DOHH2 (cell line): ENCODE results near the gene KIZ.

Experiments
- H3F3A ChIP-seq: fragments of 200-600 bp; sonication (generic), shearing (Covaris generic); 2 replicates; pipeline ENCODE4 v1.6.0; 2016; ENCODE audit warnings: antibody characterized with exemption, mild to moderate bottlenecking; ENCODE audit not compliant: control insufficient read depth, insufficient read depth
- H3K27ac ChIP-seq: fragments of 200-600 bp; sonication (generic); 2 replicates; pipeline ENCODE4 v1.5.1; 2014; ENCODE audit warnings: low read depth, mild to moderate bottlenecking, low read length, moderate library complexity
- H3K27me3 ChIP-seq: fragments of 200-600 bp; sonication (generic); 2 replicates; pipeline ENCODE4 v1.6.1; 2014; ENCODE audit warnings: mild to moderate bottlenecking, low read length, mixed read lengths; ENCODE audit not compliant: control insufficient read depth
- H3K36me3 ChIP-seq: fragments of 200-600 bp; sonication (generic); 2 replicates; pipeline ENCODE4 v1.6.1; 2014; ENCODE audit warnings: mild to moderate bottlenecking, low read length, moderate library complexity, mixed read lengths; ENCODE audit not compliant: control insufficient read depth
- H3K4me1 ChIP-seq: fragments of 200-600 bp; sonication (generic); 2 replicates; pipeline ENCODE4 v1.6.1; 2014; ENCODE audit warnings: mild to moderate bottlenecking, low read length, mixed read lengths; ENCODE audit not compliant: control insufficient read depth
- H3K4me2 ChIP-seq: fragments of 200-600 bp; sonication (generic); 2 replicates; pipeline ENCODE4 v1.6.0; 2014; ENCODE audit warnings: mild to moderate bottlenecking, low read length, moderate library complexity
- H3K4me3 ChIP-seq: fragments of 200-600 bp; sonication (generic); 2 replicates; pipeline ENCODE4 v1.5.1; 2014; ENCODE audit warnings: mild to moderate bottlenecking, low read length, mixed read lengths
- H3K79me2 ChIP-seq: fragments of 200-600 bp; sonication (generic); 2 replicates; pipeline ENCODE4 v1.6.1; 2014; ENCODE audit warnings: mild to moderate bottlenecking, low read length, mixed read lengths; ENCODE audit not compliant: control insufficient read depth
- H3K9me2 ChIP-seq: fragments of 200-600 bp; sonication (generic); replicated peaks from 2 replicates; pipeline ENCODE4 v1.6.1; 2014; ENCODE audit warnings: mild to moderate bottlenecking, low read length, mixed read lengths; ENCODE audit not compliant: control insufficient read depth
- H3K9me3 ChIP-seq: fragments of 200-600 bp; sonication (generic); 2 replicates; pipeline ENCODE4 v1.6.1; 2014; ENCODE audit warnings: antibody characterized with exemption, low read length, mixed read lengths; ENCODE audit not compliant: control insufficient read depth, insufficient read depth
- H4K20me1 ChIP-seq: fragments of 200-600 bp; sonication (generic); 2 replicates; pipeline ENCODE4 v1.6.0; 2014; ENCODE audit warnings: low read depth, mild to moderate bottlenecking, antibody characterized with exemption, low read length, moderate library complexity; ENCODE audit not compliant: control insufficient read depth, insufficient read depth
- EZH2phosphoT487 ChIP-seq: fragments of 200-600 bp; sonication (generic); IDR thresholded peaks from 2 replicates; pipeline ENCODE4 v1.6.1; 2017; ENCODE audit warnings: borderline replicate concordance, mild to moderate bottlenecking, antibody characterized with exemption, low read length, moderate library complexity, mixed read lengths
- TF ChIP-seq, protein P1 (sequence below): fragments of 200-600 bp; sonication (generic); IDR thresholded peaks from one replicate; pipeline ENCODE4 v1.5.1; 2014; ENCODE audit warnings: antibody characterized with exemption, mild to moderate bottlenecking, low read depth, low read length; ENCODE audit not compliant: poor library complexity, severe bottlenecking

KIZ gene

DNA sequence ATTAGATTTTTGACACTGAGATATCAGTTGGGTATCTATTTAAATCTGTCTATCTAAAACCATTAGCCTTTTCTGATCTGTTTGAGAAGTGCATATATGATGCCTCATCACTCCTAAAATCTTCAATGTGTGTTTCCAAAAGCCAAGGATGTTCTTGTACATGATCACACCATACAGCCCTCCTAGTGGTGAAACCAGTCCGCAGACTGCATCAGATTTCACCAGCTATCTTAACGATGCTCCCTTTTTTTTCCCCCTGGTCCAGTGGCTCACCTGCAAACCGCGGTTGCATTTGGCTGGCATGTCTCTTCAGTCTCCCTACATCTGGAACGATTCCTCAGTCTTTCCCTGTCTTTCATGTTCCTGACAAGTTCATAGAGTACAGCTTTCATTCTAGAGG, 4.0 kb downstream of the KIZ start:
- Histone ChIP-seq H3K9me2 (no peaks in the 10 kb centered on the region), H3K27ac (no peak overlapping the region), H3K4me1 (peaks cover 17% of the 10 kb centered on the region), H4K20me1 (no peaks in the 10 kb centered on the region), H3F3A (no peaks in the 10 kb centered on the region), H3K4me2 (no peak overlapping the region), H3K9me3 (no peaks in the 10 kb centered on the region), H3K36me3 (no peaks in the 10 kb centered on the region), H3K79me2 (peaks cover 17% of the 10 kb centered on the region), H3K4me3 (no peak overlapping the region), H3K27me3 (no peaks in the 10 kb centered on the region)
- TF ChIP-seq, protein P1, sequence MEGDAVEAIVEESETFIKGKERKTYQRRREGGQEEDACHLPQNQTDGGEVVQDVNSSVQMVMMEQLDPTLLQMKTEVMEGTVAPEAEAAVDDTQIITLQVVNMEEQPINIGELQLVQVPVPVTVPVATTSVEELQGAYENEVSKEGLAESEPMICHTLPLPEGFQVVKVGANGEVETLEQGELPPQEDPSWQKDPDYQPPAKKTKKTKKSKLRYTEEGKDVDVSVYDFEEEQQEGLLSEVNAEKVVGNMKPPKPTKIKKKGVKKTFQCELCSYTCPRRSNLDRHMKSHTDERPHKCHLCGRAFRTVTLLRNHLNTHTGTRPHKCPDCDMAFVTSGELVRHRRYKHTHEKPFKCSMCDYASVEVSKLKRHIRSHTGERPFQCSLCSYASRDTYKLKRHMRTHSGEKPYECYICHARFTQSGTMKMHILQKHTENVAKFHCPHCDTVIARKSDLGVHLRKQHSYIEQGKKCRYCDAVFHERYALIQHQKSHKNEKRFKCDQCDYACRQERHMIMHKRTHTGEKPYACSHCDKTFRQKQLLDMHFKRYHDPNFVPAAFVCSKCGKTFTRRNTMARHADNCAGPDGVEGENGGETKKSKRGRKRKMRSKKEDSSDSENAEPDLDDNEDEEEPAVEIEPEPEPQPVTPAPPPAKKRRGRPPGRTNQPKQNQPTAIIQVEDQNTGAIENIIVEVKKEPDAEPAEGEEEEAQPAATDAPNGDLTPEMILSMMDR, result no peak
- TF ChIP-seq EZH2phosphoT487, result no peak

DNA sequence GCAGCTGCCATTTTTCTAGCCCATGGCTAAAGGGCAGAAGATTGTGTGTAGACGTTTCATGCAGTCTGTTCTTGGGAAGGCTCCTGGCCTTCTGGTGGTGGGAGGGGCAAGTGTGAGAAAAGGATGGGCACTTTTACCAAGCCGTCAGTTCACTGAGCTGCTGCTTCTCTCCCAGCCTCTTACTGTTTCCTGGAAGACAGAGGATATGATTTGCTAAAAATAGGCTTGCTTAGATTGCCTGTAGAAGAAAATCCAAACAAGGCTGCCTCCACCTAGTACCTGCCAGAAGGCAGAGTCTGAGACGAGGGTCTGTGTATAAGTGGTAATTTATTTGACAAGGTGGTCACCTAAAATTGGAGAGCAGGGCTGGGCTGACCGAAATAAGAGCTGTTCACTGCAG, 7.5 kb downstream of the KIZ start:
- Histone ChIP-seq H3K4me1 (no peaks in the 10 kb centered on the region), H3K79me2 (no peaks in the 10 kb centered on the region; the same call in 1 of the 2 replicates), H3K9me2 (no peaks in the 10 kb centered on the region), H3K4me3 (no peak overlapping the region), H3K27me3 (no peaks in the 10 kb centered on the region), H3K9me3 (no peaks in the 10 kb centered on the region), H3K4me2 (no peak overlapping the region), H4K20me1 (no peaks in the 10 kb centered on the region), H3F3A (no peaks in the 10 kb centered on the region), H3K36me3 (no peaks in the 10 kb centered on the region; the same call in 1 of the 2 replicates), H3K27ac (no peak overlapping the region)
- TF ChIP-seq, protein P1, result no peak
- no peak for TF ChIP-seq EZH2phosphoT487

DNA sequence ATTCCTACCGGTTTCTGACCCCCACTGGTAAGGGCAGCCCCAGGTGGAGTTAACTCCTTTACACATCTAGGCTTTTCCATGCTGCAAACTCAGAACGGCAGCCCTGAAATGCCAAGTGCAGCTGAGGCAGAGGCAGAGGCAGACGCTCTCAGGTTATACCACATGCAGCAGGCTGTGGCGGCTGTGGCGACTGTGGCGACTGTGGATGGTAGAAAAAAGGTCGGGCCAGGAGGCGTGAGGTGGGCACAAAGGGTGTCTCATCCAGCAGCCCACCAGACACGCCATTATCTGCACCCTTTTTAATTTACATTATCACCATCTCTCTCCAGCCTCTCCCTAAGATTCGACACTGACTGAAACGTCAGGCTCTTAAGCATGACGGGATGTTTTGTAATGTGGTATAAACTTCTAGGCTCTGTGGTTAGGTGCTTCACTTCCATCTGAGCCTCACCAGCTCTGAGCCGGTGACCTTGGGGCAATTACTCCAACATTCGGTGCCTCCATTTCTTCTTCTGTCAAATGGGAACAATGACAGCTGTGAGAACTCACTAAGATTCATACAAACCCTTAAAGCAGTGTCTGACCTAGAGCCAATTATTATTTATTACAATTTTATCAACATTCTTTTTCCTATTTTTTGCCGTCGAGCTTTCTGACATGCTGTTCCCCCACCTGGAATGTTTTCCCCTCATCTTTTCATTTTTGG, 8.2 kb downstream of the KIZ start:
- H4K20me1 ChIP-seq, result no peaks in the 10 kb centered on the region
- no peaks in the 10 kb centered on the region for H3K9me3 ChIP-seq
- H3K4me1 ChIP-seq, result no peaks in the 10 kb centered on the region
- no peak overlapping the region for H3K4me2 ChIP-seq
- H3K9me2 ChIP-seq, result no peaks in the 10 kb centered on the region
- no peaks in the 10 kb centered on the region for H3F3A ChIP-seq
- no peaks in the 10 kb centered on the region for H3K27me3 ChIP-seq
- TF ChIP-seq, protein P1, result no peak
- TF ChIP-seq EZH2phosphoT487, result no peak
- H3K36me3 ChIP-seq, result no peaks in the 10 kb centered on the region; the same call in 1 of the 2 replicates
- no peaks in the 10 kb centered on the region for H3K79me2 ChIP-seq
- no peak overlapping the region for H3K27ac ChIP-seq
- no peak overlapping the region for H3K4me3 ChIP-seq
